ENCODE measurements around the gene BRPF3. TPM values are rescaled to one million over a fixed set of nuclear protein-coding genes. Genes with fewer than 3 reads are reported as not detected.

Gene BRPF3
- total RNA-seq, result 31.7 TPM

GRCh38 chr6:36196113-36196879 lies at the start of gene BRPF3:
BRPF3 (plus strand) TSS chr6:36196744; CDS start chr6:36200323, 3,579 bp downstream.
- peak; percentile 79 for DNase-seq (ENCODE audit: low spot score)

GRCh38 chr6:36147294-36147693 lies 49.2 kb upstream of the BRPF3 start:
- no peak for DNase-seq (ENCODE audit: low spot score)

- no peak for DNase-seq (ENCODE audit: low spot score)
These were observed 47.1 kb upstream of the BRPF3 start for GRCh38 chr6:36149476-36149875.

GRCh38 chr6:36150283-36150682 lies 46.3 kb upstream of the BRPF3 start:
- DNase-seq (ENCODE audit: low spot score), result no peak

- DNase-seq (ENCODE audit: low spot score), result no peak
These were observed 42.3 kb upstream of the BRPF3 start for GRCh38 chr6:36154286-36154685.

- DNase-seq (ENCODE audit: low spot score), result no peak
These were observed 40.9 kb upstream of the BRPF3 start for GRCh38 chr6:36155662-36156061.

- DNase-seq (ENCODE audit: low spot score), result no peak
These were observed 36.3 kb upstream of the BRPF3 start for GRCh38 chr6:36160147-36160760.

GRCh38 chr6:36169023-36170007 lies 27.2 kb upstream of the BRPF3 start:
- no peak for DNase-seq (ENCODE audit: low spot score)

GRCh38 chr6:36170704-36171103 lies 25.8 kb upstream of the BRPF3 start:
- DNase-seq (ENCODE audit: low spot score), result no peak

GRCh38 chr6:36171573-36171972 lies 25.0 kb upstream of the BRPF3 start:
- no peak for DNase-seq (ENCODE audit: low spot score)

- no peak for DNase-seq (ENCODE audit: low spot score)
These were observed 19.4 kb upstream of the BRPF3 start for GRCh38 chr6:36177166-36177565.

- no peak for DNase-seq (ENCODE audit: low spot score)
These were observed 18.0 kb upstream of the BRPF3 start for GRCh38 chr6:36178544-36178943.

- no peak for DNase-seq (ENCODE audit: low spot score)
These were observed 16.4 kb upstream of the BRPF3 start for GRCh38 chr6:36180126-36180525.

- DNase-seq (ENCODE audit: low spot score), result no peak
These were observed 12.2 kb upstream of the BRPF3 start for GRCh38 chr6:36184311-36184710.

- DNase-seq (ENCODE audit: low spot score), result no peak
These were observed 10.3 kb upstream of the BRPF3 start for GRCh38 chr6:36186199-36186598.

GRCh38 chr6:36187446-36187845 lies 9.1 kb upstream of the BRPF3 start:
- no peak for DNase-seq (ENCODE audit: low spot score)

GRCh38 chr6:36195471-36196112 lies 952 bp upstream of the BRPF3 start:
- DNase-seq (ENCODE audit: low spot score), result no peak

GRCh38 chr6:36196880-36197548 lies 470 bp downstream of the BRPF3 start:
- peak; percentile 99 for DNase-seq (ENCODE audit: low spot score)

GRCh38 chr6:36197739-36198221 lies 1.2 kb downstream of the BRPF3 start:
- DNase-seq (ENCODE audit: low spot score), result no peak

- no peak for DNase-seq (ENCODE audit: low spot score)
These were observed 2.4 kb downstream of the BRPF3 start for GRCh38 chr6:36198986-36199385.

All from ureter (tissue), 1 donor.